ENCODE results near the gene KCNA5. TPM values are rescaled to one million over a fixed set of nuclear protein-coding genes. Genes with fewer than 3 reads are reported as not detected.

Gene KCNA5
- total RNA-seq, 1 donor from 2014 or later = 0.50 TPM

- DNase-seq (ENCODE audit: low read depth) = no peak
- H3K36me3 ChIP-seq (ENCODE audit: control insufficient read depth, insufficient read depth, low read length) = no peaks in the 10 kb centered on the region
- TF ChIP-seq, protein P1, sequence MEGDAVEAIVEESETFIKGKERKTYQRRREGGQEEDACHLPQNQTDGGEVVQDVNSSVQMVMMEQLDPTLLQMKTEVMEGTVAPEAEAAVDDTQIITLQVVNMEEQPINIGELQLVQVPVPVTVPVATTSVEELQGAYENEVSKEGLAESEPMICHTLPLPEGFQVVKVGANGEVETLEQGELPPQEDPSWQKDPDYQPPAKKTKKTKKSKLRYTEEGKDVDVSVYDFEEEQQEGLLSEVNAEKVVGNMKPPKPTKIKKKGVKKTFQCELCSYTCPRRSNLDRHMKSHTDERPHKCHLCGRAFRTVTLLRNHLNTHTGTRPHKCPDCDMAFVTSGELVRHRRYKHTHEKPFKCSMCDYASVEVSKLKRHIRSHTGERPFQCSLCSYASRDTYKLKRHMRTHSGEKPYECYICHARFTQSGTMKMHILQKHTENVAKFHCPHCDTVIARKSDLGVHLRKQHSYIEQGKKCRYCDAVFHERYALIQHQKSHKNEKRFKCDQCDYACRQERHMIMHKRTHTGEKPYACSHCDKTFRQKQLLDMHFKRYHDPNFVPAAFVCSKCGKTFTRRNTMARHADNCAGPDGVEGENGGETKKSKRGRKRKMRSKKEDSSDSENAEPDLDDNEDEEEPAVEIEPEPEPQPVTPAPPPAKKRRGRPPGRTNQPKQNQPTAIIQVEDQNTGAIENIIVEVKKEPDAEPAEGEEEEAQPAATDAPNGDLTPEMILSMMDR (IDR thresholded peaks at IDR 0.05; ENCODE audit: insufficient read depth, low read length, poor library complexity, severe bottlenecking) = no peak
- H3K4me3 ChIP-seq (ENCODE audit: low read depth, low read length) = no peak overlapping the region
- H3K27me3 ChIP-seq (ENCODE audit: control insufficient read depth, insufficient read depth, low read length) = no peaks in the 10 kb centered on the region
These were observed 30.4 kb upstream of the KCNA5 start for GRCh38 chr12:5013266-5013730.

- H3K4me3 ChIP-seq (ENCODE audit: low read depth, low read length) = no peak overlapping the region
- TF ChIP-seq, protein P1 (IDR thresholded peaks at IDR 0.05; ENCODE audit: insufficient read depth, low read length, poor library complexity, severe bottlenecking) = no peak
- H3K27me3 ChIP-seq (ENCODE audit: control insufficient read depth, insufficient read depth, low read length) = no peaks in the 10 kb centered on the region
- no peak for DNase-seq (ENCODE audit: low read depth)
- H3K36me3 ChIP-seq (ENCODE audit: control insufficient read depth, insufficient read depth, low read length) = no peaks in the 10 kb centered on the region
These were observed 29.4 kb upstream of the KCNA5 start for GRCh38 chr12:5014269-5014668.

DNA sequence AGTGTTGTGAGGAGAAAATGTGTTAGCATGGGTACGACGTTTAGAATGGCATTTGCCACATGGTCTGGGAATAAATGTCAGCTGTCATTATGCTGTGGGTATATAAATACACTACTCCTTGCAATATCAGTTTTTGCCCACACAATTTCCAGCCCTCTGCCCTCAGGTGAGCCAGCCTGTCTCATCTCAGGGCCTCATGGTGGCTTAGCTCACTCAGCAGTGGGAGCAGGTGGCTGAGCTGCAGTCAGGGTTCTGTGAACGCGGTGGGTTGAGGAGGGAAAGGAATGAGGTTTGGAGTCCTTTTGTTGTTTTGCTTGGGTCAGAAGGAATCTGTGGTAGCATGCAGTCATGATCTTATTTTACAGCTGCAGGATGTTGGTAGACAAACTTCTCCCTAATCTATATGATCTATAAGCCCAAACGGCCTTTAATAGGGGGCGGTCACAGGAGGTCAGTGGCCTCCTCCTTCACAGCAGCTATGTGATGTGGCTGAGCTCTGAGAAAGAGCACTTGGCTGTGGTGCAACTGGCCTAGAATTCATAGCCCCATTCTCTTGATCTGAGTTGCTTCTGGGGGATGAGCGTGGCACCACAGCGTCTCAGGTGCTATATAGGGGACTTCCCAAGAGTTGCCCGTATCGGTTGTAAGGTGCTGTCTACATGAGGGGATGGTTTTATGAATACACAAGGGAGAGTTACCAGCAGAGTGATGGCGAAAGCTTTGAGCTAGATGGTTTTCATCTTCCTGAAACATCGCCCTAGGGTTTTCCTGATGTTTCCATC is 27.8 kb upstream of the KCNA5 start:
- H3K27me3 ChIP-seq (ENCODE audit: control insufficient read depth, insufficient read depth, low read length) = no peaks in the 10 kb centered on the region
- TF ChIP-seq, protein P1 (IDR thresholded peaks at IDR 0.05; ENCODE audit: insufficient read depth, low read length, poor library complexity, severe bottlenecking) = no peak

GRCh38 chr12:5016526-5016925 is 27.2 kb upstream of the KCNA5 start:
- no peak for DNase-seq (ENCODE audit: low read depth)
- Histone ChIP-seq H3K4me3 (ENCODE audit: low read depth, low read length) (no peak overlapping the region), H3K27me3 (ENCODE audit: control insufficient read depth, insufficient read depth, low read length) (no peaks in the 10 kb centered on the region), H3K36me3 (ENCODE audit: control insufficient read depth, insufficient read depth, low read length) (no peaks in the 10 kb centered on the region)
- TF ChIP-seq, protein P1 (IDR thresholded peaks at IDR 0.05; ENCODE audit: insufficient read depth, low read length, poor library complexity, severe bottlenecking) = no peak

More for the DNA sequence above, 27.8 kb upstream of the KCNA5 start:
- H3K4me3 ChIP-seq (ENCODE audit: low read depth, low read length) = no peak overlapping the region
- no peak for DNase-seq (ENCODE audit: low read depth)
- no peaks in the 10 kb centered on the region for H3K36me3 ChIP-seq (ENCODE audit: control insufficient read depth, insufficient read depth, low read length)

DNA sequence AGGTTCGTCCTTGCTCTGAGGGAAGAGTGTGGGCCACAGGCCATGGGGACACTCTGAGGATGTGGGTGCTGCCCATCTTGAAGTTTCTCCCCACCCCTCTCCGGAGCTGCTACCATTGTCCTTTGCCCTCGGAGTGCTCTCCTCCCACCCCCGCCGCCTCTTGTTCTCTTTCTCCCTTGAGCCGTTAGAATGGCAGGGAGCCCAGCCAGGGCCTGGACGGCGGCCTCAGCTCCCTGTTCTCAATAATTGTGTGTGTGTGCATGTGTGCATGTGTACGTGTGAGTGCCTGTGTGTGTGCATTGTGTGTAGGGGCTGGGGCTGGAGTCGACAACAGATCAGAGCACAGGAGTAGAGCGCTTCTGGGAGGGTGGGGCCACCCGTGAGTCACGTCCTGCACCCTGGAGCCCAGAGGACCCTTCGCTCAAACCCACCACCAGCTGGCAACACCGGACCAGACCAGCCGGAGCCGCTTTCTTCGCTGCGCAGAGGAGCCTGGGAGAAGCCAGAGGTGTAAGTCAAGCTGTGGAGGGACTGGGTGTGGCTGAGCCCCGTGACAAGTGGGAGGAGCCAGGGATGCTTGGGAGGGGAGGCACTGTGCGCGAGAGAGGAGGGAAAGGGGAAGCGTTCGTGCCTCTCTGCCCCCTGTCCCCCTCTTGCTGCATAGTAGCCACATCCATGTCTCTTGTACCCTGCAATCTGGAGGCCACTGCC is 25.9 kb upstream of the KCNA5 start:
- H3K36me3 ChIP-seq (ENCODE audit: control insufficient read depth, insufficient read depth, low read length) = no peaks in the 10 kb centered on the region
- TF ChIP-seq, protein P1 (IDR thresholded peaks at IDR 0.05; ENCODE audit: insufficient read depth, low read length, poor library complexity, severe bottlenecking) = no peak
- no peaks in the 10 kb centered on the region for H3K27me3 ChIP-seq (ENCODE audit: control insufficient read depth, insufficient read depth, low read length)
- DNase-seq (ENCODE audit: low read depth) = no peak
- H3K4me3 ChIP-seq (ENCODE audit: low read depth, low read length) = no peak overlapping the region
